Measurements from ENCODE around the gene CDH23.
"Not testable (repeated sequence)": the region's sequence is repeated elsewhere in the genome, so short reads cannot be mapped to it uniquely, and the experiment has no call there.

The CDH23 gene

GRCh38 chr10:71396711-71397295 lies at the start of gene CDH23:
Gene CDH23, plus strand, starts transcription at chr10:71396920. Its CDS starts 42,912 bp downstream, at chr10:71439832.
- DNase-seq (ENCODE audit: extremely low read depth in 1 of 2, low read depth in 1 of 2): no peak

GRCh38 chr10:71347587-71348395 lies 48.9 kb upstream of the CDH23 start:
- DNase-seq (ENCODE audit: extremely low read depth in 1 of 2, low read depth in 1 of 2): no peak

- DNase-seq (ENCODE audit: extremely low read depth in 1 of 2, low read depth in 1 of 2): no peak
Measured at GRCh38 chr10:71348850-71349249, 47.9 kb upstream of the CDH23 start.

GRCh38 chr10:71349406-71349805 lies 47.3 kb upstream of the CDH23 start:
- no peak for DNase-seq (ENCODE audit: extremely low read depth in 1 of 2, low read depth in 1 of 2)

DNA sequence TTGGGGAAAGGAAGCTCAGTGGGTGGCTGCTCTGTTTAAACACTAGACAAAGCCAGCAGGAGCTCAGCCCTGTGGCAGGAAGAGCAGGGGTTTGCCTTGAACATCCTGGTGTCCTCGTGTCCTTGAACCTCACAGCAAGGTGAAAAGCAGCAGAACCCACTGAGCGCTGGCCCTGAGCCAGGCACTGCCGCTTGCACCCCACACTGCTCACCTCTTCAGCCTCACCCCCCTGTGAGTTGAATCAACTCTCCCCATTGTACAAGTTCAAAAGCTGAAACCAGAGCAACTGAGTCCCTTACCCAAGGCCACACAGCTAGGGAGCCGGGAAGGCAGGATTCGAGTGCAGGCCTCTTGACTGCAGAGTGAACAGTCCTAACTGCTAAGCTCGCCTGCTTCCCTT lies 45.6 kb upstream of the CDH23 start:
- no peak for DNase-seq (ENCODE audit: extremely low read depth in 1 of 2, low read depth in 1 of 2)

- DNase-seq (ENCODE audit: extremely low read depth in 1 of 2, low read depth in 1 of 2): no peak
Measured at GRCh38 chr10:71351628-71352319, 44.9 kb upstream of the CDH23 start.

DNA sequence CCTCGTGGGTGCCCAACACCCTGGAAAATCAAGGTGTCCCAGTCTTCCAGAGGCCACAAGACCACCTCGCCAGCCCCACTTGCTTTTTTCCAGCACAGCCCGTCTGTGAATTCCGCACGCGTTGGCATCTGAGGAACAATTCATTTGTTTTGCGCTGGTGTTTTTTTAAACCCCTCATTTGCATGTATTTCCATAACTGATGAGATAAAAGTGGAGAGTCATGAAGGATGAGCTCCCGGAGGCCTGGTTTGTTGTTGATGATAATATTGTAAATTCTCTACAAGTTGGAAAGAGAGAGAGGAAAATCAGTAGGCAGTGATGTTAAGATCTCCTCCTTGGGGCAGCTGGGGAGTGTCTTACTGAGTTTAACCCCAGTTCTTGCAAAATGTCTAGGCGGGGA lies 43.1 kb upstream of the CDH23 start:
- no peak for DNase-seq (ENCODE audit: extremely low read depth in 1 of 2, low read depth in 1 of 2)

DNA sequence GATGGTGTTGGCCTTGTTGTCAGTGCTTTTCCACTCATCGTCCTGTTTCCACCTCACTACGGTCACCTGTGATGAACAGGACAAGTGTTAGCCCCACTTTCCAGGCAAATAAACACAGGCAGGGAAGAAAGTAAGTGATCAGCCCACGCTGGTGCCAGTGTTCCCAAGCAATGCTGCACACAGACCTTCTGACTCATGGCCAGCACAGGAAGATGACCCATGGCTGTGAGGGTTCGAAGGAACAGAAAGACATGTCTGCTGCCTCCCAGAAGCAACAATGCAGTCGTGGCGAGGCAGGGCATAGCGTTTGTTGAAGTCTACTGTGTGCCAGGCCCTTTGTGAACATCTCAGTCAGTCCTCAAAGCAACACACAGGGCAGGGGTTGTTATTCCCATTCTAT lies 41.9 kb upstream of the CDH23 start:
- DNase-seq (ENCODE audit: extremely low read depth in 1 of 2, low read depth in 1 of 2): no peak

- no peak for DNase-seq (ENCODE audit: extremely low read depth in 1 of 2, low read depth in 1 of 2)
Measured at GRCh38 chr10:71355886-71356285, 40.8 kb upstream of the CDH23 start.

- no peak for DNase-seq (ENCODE audit: extremely low read depth in 1 of 2, low read depth in 1 of 2)
Measured at GRCh38 chr10:71357792-71358265, 38.9 kb upstream of the CDH23 start.

DNA sequence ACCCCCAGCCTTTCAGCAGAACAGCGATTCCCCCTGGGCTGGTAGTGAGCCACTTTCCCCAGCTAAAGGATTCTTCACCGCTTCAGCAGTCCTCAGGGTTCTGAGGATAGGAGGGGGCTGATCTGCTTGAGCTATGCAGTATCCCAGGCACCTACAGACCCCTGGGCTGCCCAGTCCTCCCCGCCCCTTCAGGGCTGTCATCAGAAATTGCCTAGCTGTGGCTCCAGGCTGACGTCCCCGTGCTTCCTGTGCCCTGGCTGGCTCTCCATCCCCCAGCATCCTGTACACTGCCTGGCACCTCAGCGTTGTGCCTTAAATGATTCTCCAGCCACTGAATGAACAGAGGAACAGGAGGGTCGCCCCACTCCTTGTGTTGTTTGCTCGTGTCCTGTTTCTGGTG lies 38.4 kb upstream of the CDH23 start:
- DNase-seq (ENCODE audit: extremely low read depth in 1 of 2, low read depth in 1 of 2): no peak

GRCh38 chr10:71358906-71359305 lies 37.8 kb upstream of the CDH23 start:
- DNase-seq (ENCODE audit: extremely low read depth in 1 of 2, low read depth in 1 of 2): not testable (repeated sequence)

GRCh38 chr10:71359364-71360046 lies 37.2 kb upstream of the CDH23 start:
- no peak for DNase-seq (ENCODE audit: extremely low read depth in 1 of 2, low read depth in 1 of 2)

DNA sequence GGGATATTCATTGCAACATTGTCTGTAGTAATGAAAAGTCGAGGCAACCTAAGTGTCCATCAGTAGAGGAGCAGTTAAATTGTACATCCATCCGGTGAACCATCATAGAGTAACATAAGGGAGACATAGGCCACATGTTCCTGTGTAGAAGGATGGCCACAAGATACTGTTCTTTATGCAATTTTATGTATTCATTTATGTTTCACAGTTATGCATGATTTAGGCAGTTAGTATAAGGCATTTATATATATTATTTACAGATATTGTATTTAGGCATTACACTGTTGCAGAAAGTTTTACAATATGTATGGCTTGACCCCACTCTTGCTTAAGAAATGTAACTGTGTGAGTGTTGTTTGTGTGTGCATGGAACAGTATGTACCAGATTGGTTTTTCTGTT lies 36.0 kb upstream of the CDH23 start:
- no peak for DNase-seq (ENCODE audit: extremely low read depth in 1 of 2, low read depth in 1 of 2)

- no peak for DNase-seq (ENCODE audit: extremely low read depth in 1 of 2, low read depth in 1 of 2)
Measured at GRCh38 chr10:71361581-71361980, 35.1 kb upstream of the CDH23 start.

GRCh38 chr10:71362141-71362540 lies 34.6 kb upstream of the CDH23 start:
- no peak for DNase-seq (ENCODE audit: extremely low read depth in 1 of 2, low read depth in 1 of 2)

DNA sequence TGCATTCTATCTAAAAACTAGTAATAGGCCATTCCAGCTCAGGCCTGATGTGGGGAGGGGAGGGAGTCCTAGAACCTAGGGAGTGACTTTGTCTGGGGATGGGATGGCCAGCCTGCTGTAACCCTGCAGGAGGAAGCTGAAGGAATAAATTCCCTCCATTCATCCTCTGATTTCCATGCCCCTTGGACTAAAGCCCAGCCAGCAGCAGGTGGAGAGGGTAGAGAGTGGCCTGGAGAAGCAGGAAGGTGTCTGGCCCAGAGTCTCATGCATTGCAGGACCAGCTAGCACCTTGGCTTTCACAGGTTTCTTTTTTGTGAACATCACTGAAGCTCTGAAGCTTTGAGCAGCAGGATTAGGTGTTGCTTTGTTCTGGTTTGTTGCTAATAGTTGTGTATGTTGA lies 32.8 kb upstream of the CDH23 start:
- DNase-seq (ENCODE audit: extremely low read depth in 1 of 2, low read depth in 1 of 2): no peak

GRCh38 chr10:71365366-71365765 lies 31.4 kb upstream of the CDH23 start:
- DNase-seq (ENCODE audit: extremely low read depth in 1 of 2, low read depth in 1 of 2): no peak

GRCh38 chr10:71366690-71367089 lies 30.0 kb upstream of the CDH23 start:
- no peak for DNase-seq (ENCODE audit: extremely low read depth in 1 of 2, low read depth in 1 of 2)

GRCh38 chr10:71367271-71367670 lies 29.4 kb upstream of the CDH23 start:
- no peak for DNase-seq (ENCODE audit: extremely low read depth in 1 of 2, low read depth in 1 of 2)

- DNase-seq (ENCODE audit: extremely low read depth in 1 of 2, low read depth in 1 of 2): no peak
Measured at GRCh38 chr10:71368176-71368575, 28.5 kb upstream of the CDH23 start.
